Measurements from ENCODE around the gene AIF1L. TPM values are rescaled to one million over a fixed set of nuclear protein-coding genes. Genes with fewer than 3 reads are reported as not detected.

AIF1L gene
- total RNA-seq, 1 donor from 2014 or later, result 0.27 TPM

GRCh38 chr9:131125038-131125287 lies 28.6 kb downstream of the AIF1L start:
- Mint-ChIP-seq H3K9me3 (no peaks in the 10 kb centered on the region), H3K4me1 (ENCODE audit: low read depth) (peaks cover 16% of the 10 kb centered on the region), H3K4me3 (ENCODE audit: low read depth) (peak overlapping the region; percentile 98), H3K27ac (peak overlapping the region; percentile 94), H3K27me3 (ENCODE audit: low read depth) (no peaks in the 10 kb centered on the region), H3K36me3 (ENCODE audit: low read depth) (peaks cover 33% of the 10 kb centered on the region)
- no peak for DNase-seq (ENCODE audit: low spot score)
- intact Hi-C loops (cut with micrococcal nuclease), result loop anchor here (5.0 kb wide), 1 partner anchor 152 kb away; the partner anchor contains the start of gene FAM78A

GRCh38 chr9:131125288-131126058 lies 29.1 kb downstream of the AIF1L start, which contains the start of gene NUP214:
Gene NUP214, plus strand, starts transcription at chr9:131125586. Its CDS starts 119 bp downstream, at chr9:131125705.
- peak within 1 kb of the TSS; percentile 94 for H3K27ac Mint-ChIP-seq
- peaks cover 37% of the 10 kb centered on the region for H3K36me3 Mint-ChIP-seq (ENCODE audit: low read depth)
- intact Hi-C loops (cut with micrococcal nuclease), result loop anchor here (5.0 kb wide), 1 partner anchor 152 kb away; the partner anchor contains the start of gene FAM78A
- peak within 1 kb of the TSS; percentile 98 for H3K4me3 Mint-ChIP-seq (ENCODE audit: low read depth)
- peaks cover 16% of the 10 kb centered on the region for H3K4me1 Mint-ChIP-seq (ENCODE audit: low read depth)
- no peaks in the 10 kb centered on the region for H3K9me3 Mint-ChIP-seq
- H3K27me3 Mint-ChIP-seq (ENCODE audit: low read depth), result no peaks in the 10 kb centered on the region
- peak; percentile 99 for DNase-seq (ENCODE audit: low spot score)

DNA sequence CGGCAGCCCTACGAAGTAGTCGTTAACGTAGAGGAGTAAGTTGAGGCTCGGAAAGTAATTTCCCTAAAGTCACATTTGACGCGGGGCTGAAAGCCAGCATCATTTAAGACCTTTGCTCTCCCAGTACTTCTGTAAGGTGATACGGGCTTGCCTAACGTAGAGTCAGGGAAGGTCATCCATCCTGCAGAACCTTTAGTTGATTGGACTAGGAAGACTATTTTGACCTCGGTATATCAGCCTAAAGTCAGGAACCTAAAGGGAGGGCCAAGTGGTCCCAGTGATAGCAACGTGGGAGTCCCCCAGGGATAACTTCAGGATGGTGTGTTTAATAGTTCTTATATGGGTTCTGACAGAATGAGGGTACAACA lies 29.7 kb downstream of the AIF1L start:
- Mint-ChIP-seq H3K4me3 (ENCODE audit: low read depth) (peak overlapping the region; percentile 98), H3K27me3 (ENCODE audit: low read depth) (no peaks in the 10 kb centered on the region), H3K9me3 (no peaks in the 10 kb centered on the region), H3K4me1 (ENCODE audit: low read depth) (peaks cover 16% of the 10 kb centered on the region), H3K36me3 (ENCODE audit: low read depth) (peaks cover 42% of the 10 kb centered on the region), H3K27ac (peak overlapping the region; percentile 94)
- DNase-seq (ENCODE audit: low spot score), result no peak
- intact Hi-C loops (cut with micrococcal nuclease), result loop anchor here (5.0 kb wide), 1 partner anchor 151 kb away; the partner anchor contains the start of gene FAM78A

- DNase-seq (ENCODE audit: low spot score), result no peak
- Mint-ChIP-seq H3K4me1 (ENCODE audit: low read depth) (peaks cover 16% of the 10 kb centered on the region), H3K36me3 (ENCODE audit: low read depth) (peaks cover 64% of the 10 kb centered on the region), H3K27ac (no peak overlapping the region), H3K4me3 (ENCODE audit: low read depth) (no peak overlapping the region), H3K27me3 (ENCODE audit: low read depth) (no peaks in the 10 kb centered on the region), H3K9me3 (no peaks in the 10 kb centered on the region)
- intact Hi-C loops (cut with micrococcal nuclease), result loop anchor here (5.0 kb wide), 1 partner anchor 148 kb away; the partner anchor contains the start of gene FAM78A
These were observed 32.9 kb downstream of the AIF1L start for GRCh38 chr9:131129183-131129582.

DNA sequence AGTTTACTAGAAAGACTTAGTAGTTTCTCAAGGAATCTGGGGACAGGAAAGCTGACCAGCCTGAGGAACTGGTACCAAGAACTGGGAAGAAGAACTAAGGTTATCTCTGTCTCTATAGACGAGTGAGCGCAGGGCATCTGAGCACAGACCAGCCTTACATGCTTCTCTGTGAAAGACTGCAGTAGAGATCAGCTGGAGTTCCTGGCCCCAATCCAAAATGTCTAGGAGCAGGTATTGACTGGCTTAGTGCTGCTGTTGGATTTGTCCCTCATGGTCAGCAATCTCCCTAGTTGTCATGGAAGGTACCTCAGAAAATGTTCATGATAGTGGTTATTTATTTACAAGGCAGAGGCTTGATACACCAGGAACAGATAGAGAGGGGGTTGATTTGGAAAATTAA lies 42.3 kb downstream of the AIF1L start:
- peaks cover under 1% of the 10 kb centered on the region for H3K4me1 Mint-ChIP-seq (ENCODE audit: low read depth)
- no peak for DNase-seq (ENCODE audit: low spot score)
- no peaks in the 10 kb centered on the region for H3K27me3 Mint-ChIP-seq (ENCODE audit: low read depth)
- no peak overlapping the region for H3K4me3 Mint-ChIP-seq (ENCODE audit: low read depth)
- intact Hi-C loops (cut with micrococcal nuclease), result no loop called here
- peaks cover 70% of the 10 kb centered on the region for H3K36me3 Mint-ChIP-seq (ENCODE audit: low read depth)
- no peaks in the 10 kb centered on the region for H3K9me3 Mint-ChIP-seq
- no peak overlapping the region for H3K27ac Mint-ChIP-seq

GRCh38 chr9:131140112-131140511 lies 43.8 kb downstream of the AIF1L start:
- intact Hi-C loops (cut with micrococcal nuclease), result no loop called here
- no peak overlapping the region for H3K4me3 Mint-ChIP-seq (ENCODE audit: low read depth)
- no peaks in the 10 kb centered on the region for H3K9me3 Mint-ChIP-seq
- H3K36me3 Mint-ChIP-seq (ENCODE audit: low read depth), result peaks cover 71% of the 10 kb centered on the region
- DNase-seq (ENCODE audit: low spot score), result no peak
- H3K27me3 Mint-ChIP-seq (ENCODE audit: low read depth), result no peaks in the 10 kb centered on the region
- H3K27ac Mint-ChIP-seq, result no peak overlapping the region
- peaks cover 2% of the 10 kb centered on the region for H3K4me1 Mint-ChIP-seq (ENCODE audit: low read depth)

GRCh38 chr9:131140550-131140949 lies 44.2 kb downstream of the AIF1L start:
- Mint-ChIP-seq H3K27ac (no peak overlapping the region), H3K4me3 (ENCODE audit: low read depth) (no peak overlapping the region), H3K36me3 (ENCODE audit: low read depth) (peaks cover 73% of the 10 kb centered on the region), H3K4me1 (ENCODE audit: low read depth) (peaks cover 2% of the 10 kb centered on the region), H3K27me3 (ENCODE audit: low read depth) (no peaks in the 10 kb centered on the region), H3K9me3 (no peaks in the 10 kb centered on the region)
- DNase-seq (ENCODE audit: low spot score), result no peak
- intact Hi-C loops (cut with micrococcal nuclease), result no loop called here

GRCh38 chr9:131142160-131142559 lies 45.8 kb downstream of the AIF1L start:
- intact Hi-C loops (cut with micrococcal nuclease), result no loop called here
- Mint-ChIP-seq H3K9me3 (no peaks in the 10 kb centered on the region), H3K36me3 (ENCODE audit: low read depth) (peaks cover 77% of the 10 kb centered on the region), H3K27me3 (ENCODE audit: low read depth) (no peaks in the 10 kb centered on the region), H3K4me1 (ENCODE audit: low read depth) (peaks cover 2% of the 10 kb centered on the region), H3K27ac (no peak overlapping the region), H3K4me3 (ENCODE audit: low read depth) (no peak overlapping the region)
- DNase-seq (ENCODE audit: low spot score), result no peak

GRCh38 chr9:131144201-131144600 lies 47.9 kb downstream of the AIF1L start:
- DNase-seq (ENCODE audit: low spot score), result no peak
- no peak overlapping the region for H3K27ac Mint-ChIP-seq
- no peak overlapping the region for H3K4me3 Mint-ChIP-seq (ENCODE audit: low read depth)
- intact Hi-C loops (cut with micrococcal nuclease), result no loop called here
- no peaks in the 10 kb centered on the region for H3K27me3 Mint-ChIP-seq (ENCODE audit: low read depth)
- no peaks in the 10 kb centered on the region for H3K9me3 Mint-ChIP-seq
- H3K4me1 Mint-ChIP-seq (ENCODE audit: low read depth), result peaks cover 2% of the 10 kb centered on the region
- peaks cover 72% of the 10 kb centered on the region for H3K36me3 Mint-ChIP-seq (ENCODE audit: low read depth)

DNA sequence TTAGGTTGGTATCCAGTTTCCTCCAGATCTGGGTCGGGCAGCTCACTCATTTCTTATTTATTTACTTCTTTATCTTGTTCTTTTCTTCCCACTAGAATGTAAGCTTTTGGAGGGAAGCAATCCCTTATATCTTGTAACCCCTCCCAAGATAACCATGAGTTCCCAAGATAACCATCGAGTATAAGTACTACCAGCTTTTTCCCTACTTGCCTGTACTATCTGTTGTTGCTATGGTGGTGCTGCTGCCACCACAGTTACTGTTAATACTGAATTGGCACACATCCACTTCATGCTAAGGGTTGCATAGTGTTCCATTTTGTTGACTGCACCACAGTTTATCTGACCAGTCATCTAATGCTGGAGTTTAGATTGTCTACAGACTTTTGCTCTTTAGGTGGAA lies 48.9 kb downstream of the AIF1L start:
- DNase-seq (ENCODE audit: low spot score), result no peak
- intact Hi-C loops (cut with micrococcal nuclease), result no loop called here

DNA sequence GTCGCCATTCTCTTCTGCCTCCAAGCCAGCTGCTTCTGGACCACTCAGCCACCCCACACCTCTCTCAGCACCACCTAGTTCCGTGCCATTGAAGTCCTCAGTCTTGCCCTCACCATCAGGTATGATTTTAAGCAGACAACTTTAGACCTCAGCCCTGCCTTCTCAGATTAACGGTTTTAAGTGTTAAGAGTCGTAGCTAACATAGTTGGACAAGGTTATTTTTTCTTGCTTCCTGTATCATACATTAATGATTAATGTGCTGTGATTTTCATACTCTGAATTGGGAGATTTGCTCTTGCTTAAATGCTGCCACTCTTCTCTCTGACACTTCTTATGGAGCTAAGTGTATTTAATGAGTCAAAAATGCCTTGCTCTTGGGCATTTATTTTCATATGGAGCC lies 49.9 kb downstream of the AIF1L start:
- peaks cover 70% of the 10 kb centered on the region for H3K36me3 Mint-ChIP-seq (ENCODE audit: low read depth)
- intact Hi-C loops (cut with micrococcal nuclease), result no loop called here
- H3K27me3 Mint-ChIP-seq (ENCODE audit: low read depth), result no peaks in the 10 kb centered on the region
- H3K4me3 Mint-ChIP-seq (ENCODE audit: low read depth), result no peak overlapping the region
- DNase-seq (ENCODE audit: low spot score), result no peak
- no peaks in the 10 kb centered on the region for H3K9me3 Mint-ChIP-seq
- H3K4me1 Mint-ChIP-seq (ENCODE audit: low read depth), result peaks cover 6% of the 10 kb centered on the region
- H3K27ac Mint-ChIP-seq, result no peak overlapping the region

More for the DNA sequence above, 48.9 kb downstream of the AIF1L start:
- no peaks in the 10 kb centered on the region for H3K27me3 Mint-ChIP-seq (ENCODE audit: low read depth)
- peaks cover 73% of the 10 kb centered on the region for H3K36me3 Mint-ChIP-seq (ENCODE audit: low read depth)
- no peak overlapping the region for H3K27ac Mint-ChIP-seq
- no peak overlapping the region for H3K4me3 Mint-ChIP-seq (ENCODE audit: low read depth)
- no peaks in the 10 kb centered on the region for H3K9me3 Mint-ChIP-seq
- peaks cover 6% of the 10 kb centered on the region for H3K4me1 Mint-ChIP-seq (ENCODE audit: low read depth)

DNA sequence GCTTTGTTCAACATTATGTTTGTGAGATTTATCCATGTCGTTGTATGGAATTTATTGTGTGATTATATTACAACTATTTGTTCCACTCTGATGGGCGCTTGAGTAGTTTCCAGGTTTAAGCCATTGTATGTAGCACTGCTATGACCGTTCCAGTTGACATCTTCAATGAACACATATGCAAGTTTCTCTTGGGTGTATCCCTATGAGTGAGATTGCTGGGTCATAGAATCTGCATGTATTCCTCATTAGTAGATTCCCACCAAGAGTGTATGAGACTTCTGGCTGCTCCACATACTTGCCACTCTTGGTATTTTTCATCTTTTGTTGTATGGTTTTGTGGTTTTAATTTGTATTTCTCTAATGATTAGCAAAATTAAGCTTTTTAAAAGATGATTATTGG lies 51.9 kb downstream of the AIF1L start:
- Mint-ChIP-seq H3K36me3 (ENCODE audit: low read depth) (peaks cover 76% of the 10 kb centered on the region), H3K27ac (no peak overlapping the region), H3K9me3 (no peaks in the 10 kb centered on the region), H3K4me3 (ENCODE audit: low read depth) (no peak overlapping the region), H3K4me1 (ENCODE audit: low read depth) (peaks cover 6% of the 10 kb centered on the region), H3K27me3 (ENCODE audit: low read depth) (no peaks in the 10 kb centered on the region)
- DNase-seq (ENCODE audit: low spot score), result no peak
- intact Hi-C loops (cut with micrococcal nuclease), result no loop called here

DNA sequence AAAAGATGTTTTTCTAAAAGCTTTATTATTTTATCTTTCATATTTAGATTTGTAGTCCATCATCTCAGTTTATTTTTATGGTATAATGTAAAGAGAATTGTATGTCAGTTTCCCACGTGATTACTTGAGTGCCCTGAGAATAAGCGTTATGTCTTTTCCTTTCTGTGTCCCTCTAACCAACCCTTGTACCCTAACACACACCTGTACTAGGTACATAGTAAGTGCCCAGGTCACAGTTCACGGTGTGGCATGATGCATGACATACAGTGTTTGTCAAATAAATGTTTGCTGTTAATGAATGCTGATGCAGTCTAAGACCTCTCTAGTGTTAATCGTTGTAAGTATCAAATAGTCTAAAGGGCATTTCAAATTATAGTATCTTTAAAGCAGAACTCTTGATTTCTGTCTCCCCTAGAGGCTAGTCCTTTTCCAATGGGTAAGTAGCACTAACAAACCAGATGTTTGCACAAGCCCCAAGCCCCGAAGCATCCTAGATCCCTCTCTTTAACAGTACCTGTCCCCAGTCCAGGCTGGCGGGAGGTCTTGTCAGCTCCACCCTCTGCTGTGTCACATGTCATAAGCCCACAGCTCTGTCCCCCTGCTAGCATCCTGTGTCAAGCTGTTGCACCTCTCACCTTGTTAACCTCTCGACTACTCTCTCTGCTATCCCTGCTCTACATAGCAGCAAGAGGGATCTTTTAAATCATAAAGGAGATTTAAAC lies 52.8 kb downstream of the AIF1L start:
- Mint-ChIP-seq H3K9me3 (no peaks in the 10 kb centered on the region), H3K4me3 (ENCODE audit: low read depth) (no peak overlapping the region), H3K4me1 (ENCODE audit: low read depth) (peaks cover 5% of the 10 kb centered on the region), H3K36me3 (ENCODE audit: low read depth) (peaks cover 76% of the 10 kb centered on the region), H3K27me3 (ENCODE audit: low read depth) (no peaks in the 10 kb centered on the region), H3K27ac (no peak overlapping the region)
- intact Hi-C loops (cut with micrococcal nuclease), result no loop called here
- no peak for DNase-seq (ENCODE audit: low spot score)

Measured in activated T-helper 2 cell treated with anti-CD3 and anti-CD28 coated beads, Interferon-gamma antibody, Interleukin-2, Interleukin-4, amounts not matched to agents 10 μg/mL and 5 μg/mL and 100 μg/mL, durations not matched to agents 14 hours and 24 hours and 36 hours (primary cell).